NAMALWA (cell line): Measurements from ENCODE around the gene SF1.
A peak's percentile ranks its signal among the peaks of the same experiment; 100 is the strongest.

ENCODE experiments used
- DNase-seq: peaks from one replicate; pipeline ENCODE4 v3.0.0-alpha.2; 2015; ENCODE audit warnings: low spot score

The SF1 gene

GRCh38 chr11:64784813-64785581 is 6.7 kb upstream of the SF1 start:
- DNase-seq, result no peak

- DNase-seq, result no peak
These were observed 194 bp downstream of the SF1 start for GRCh38 chr11:64778223-64778472.

- DNase-seq, result peak; percentile 84
These were observed 706 bp downstream of the SF1 start for GRCh38 chr11:64777449-64778222.

GRCh38 chr11:64776875-64777274 is 1.5 kb downstream of the SF1 start:
- DNase-seq, result no peak

- DNase-seq, result no peak
These were observed 1.9 kb downstream of the SF1 start for GRCh38 chr11:64776425-64776824.

GRCh38 chr11:64774144-64774543 is 4.2 kb downstream of the SF1 start:
- no peak for DNase-seq

GRCh38 chr11:64772303-64773018 is 5.9 kb downstream of the SF1 start:
- DNase-seq, result peak; percentile 76

GRCh38 chr11:64771861-64772260 is 6.5 kb downstream of the SF1 start:
- DNase-seq, result peak; percentile 77

GRCh38 chr11:64770120-64770519 is 8.2 kb downstream of the SF1 start:
- no peak for DNase-seq

- DNase-seq, result no peak
These were observed 9.1 kb downstream of the SF1 start for GRCh38 chr11:64769283-64769682.

GRCh38 chr11:64768300-64768694 is 10.0 kb downstream of the SF1 start:
- no peak for DNase-seq

GRCh38 chr11:64767344-64768299 is 10.7 kb downstream of the SF1 start:
- DNase-seq, result peak; percentile 81

GRCh38 chr11:64766881-64767280 is 11.5 kb downstream of the SF1 start:
- no peak for DNase-seq

GRCh38 chr11:64765851-64766665 is 12.3 kb downstream of the SF1 start:
- no peak for DNase-seq

GRCh38 chr11:64765291-64765850 is 13.0 kb downstream of the SF1 start:
- DNase-seq, result no peak

GRCh38 chr11:64764753-64765152 is 13.6 kb downstream of the SF1 start:
- DNase-seq, result no peak

GRCh38 chr11:64764040-64764611 is 14.2 kb downstream of the SF1 start:
- no peak for DNase-seq

- no peak for DNase-seq
These were observed 14.8 kb downstream of the SF1 start for GRCh38 chr11:64763526-64764039.

GRCh38 chr11:64762674-64763525 is 15.4 kb downstream of the SF1 start:
- DNase-seq, result peak; percentile 58
